Measurements from ENCODE around the gene CFB.

- TF ChIP-seq CTCF (IDR thresholded peaks at IDR 0.05) (no peak), SIN3A (IDR thresholded peaks at IDR 0.05; ENCODE audit: borderline replicate concordance, insufficient read depth, low read depth, low read length) (no peak), POLR2AphosphoS5 (IDR thresholded peaks at IDR 0.05; ENCODE audit: low read depth, low read length) (no peak)
Observed at GRCh38 chr6:31907158-31907813, 38.6 kb upstream of the CFB start.

Measured in Panc1 (cell line).